Daoy (cell line): Measurements from ENCODE around the gene LASP1. TPM values are rescaled to one million over a fixed set of nuclear protein-coding genes. Genes with fewer than 3 reads are reported as not detected.
"Not testable (repeated sequence)": the region's sequence is repeated elsewhere in the genome, so short reads cannot be mapped to it uniquely, and the experiment has no call there.

ENCODE experiments used
- DNase-seq: peaks from one replicate; pipeline ENCODE4 v3.0.0-alpha.2; 2015; ENCODE audit warnings: low read depth
- total RNA-seq: library from RNA; depleted of rRNA; stranded (reverse); fragments of >200 nt; shearing (Covaris generic); gene quantifications from 2 replicates; pipeline ENCODE4 v1.2.3, GENCODE V29; 2014

Gene LASP1
- total RNA-seq, 1 experiment from 2014 or later: 77.9 TPM

DNA sequence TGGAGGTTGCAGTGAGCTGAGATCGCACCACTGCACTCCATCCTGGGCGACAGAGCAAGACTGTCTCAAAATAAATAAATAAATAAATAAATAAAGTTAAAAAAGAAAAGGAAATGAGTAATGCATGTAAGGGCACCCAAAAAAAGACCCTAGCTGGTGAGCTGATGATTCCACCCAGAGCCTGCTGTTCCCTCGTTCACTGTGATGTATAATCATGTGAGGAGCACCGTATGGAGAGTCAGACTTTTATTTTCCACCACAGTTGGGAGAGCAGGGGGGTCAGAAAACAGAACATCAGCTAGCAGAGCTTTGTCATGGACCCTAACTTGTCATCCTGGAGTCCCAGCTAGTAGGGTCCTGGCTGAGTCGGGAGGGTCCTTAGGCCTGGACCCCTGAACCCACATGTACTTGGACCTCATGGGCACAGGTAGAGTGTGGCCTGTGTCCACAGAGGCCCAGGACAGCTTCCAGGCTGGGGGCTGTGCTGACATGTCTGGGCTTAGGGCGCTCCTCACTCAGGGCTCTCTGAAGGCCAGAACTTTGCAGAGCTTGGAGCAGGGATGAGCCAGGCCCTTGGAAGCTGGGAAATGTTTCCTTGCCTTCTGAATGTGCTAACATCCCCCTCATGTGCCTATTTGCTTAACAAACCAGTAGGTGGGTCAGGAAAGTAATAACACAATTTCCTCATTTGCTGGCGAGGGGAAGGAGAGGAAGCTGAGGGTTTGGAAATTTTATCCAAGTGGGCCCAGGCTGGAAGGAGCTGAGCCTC is 36.8 kb downstream of the LASP1 start:
- no peak for DNase-seq

DNA sequence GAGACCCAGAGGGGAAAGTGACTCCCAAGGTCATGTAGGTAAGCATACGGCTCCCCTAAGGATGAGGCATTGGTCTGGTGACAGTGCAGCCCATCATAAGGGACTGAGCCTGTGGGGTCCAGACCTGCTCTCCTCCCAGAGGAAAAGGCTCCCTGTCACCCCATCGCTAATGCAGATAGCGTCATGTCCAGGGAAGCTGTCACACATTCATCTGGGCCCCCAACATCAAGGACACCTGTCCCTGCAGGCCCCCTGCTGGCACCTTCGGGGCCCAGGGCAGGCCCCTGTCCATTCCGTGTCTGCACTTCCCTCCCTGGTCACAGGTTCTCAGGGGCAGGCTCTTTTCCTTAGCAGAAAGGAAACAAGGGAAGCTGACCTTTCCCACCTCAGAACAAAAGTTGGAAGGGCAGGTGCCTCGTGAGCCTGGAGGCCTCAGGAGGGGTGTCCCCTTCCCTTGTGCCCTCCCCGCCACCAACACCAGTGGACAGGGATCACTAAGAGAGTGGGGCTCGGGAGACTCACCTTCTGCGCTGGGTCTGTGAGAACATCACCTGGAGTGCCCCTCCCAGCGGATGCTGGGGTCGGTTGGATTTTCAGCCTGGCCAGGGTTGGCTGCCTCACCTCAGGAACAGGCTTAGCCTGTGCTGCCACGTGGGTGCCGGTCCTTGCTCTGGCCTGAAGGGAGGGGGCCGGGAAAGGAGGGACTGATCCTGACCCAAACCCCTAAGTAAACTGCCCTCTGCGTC is 38.2 kb downstream of the LASP1 start:
- no peak for DNase-seq

DNA sequence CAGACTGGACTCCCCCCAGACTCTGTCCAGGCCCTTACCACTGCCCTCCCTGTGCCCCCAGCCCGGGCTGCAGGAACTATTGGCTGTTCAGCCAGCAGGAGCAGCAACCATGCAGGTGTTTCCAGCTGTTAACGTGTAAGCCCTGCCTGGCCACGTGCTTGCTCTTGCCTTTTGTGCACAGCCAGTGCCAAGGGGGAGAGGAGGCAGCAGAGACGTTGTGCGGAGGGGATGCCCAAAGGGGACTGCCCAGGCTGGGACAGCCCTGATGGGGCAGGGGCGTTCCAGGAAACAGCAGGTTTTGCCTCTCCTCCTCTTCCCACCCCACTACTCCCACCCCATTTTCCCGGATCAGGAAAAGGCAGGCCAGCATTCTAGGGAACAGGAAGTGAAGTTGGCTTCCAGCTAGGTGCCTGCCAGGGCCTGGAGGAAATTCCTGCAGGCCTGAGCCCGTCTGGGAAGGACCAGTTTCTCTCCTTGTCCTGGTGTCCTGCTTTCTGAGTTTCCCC is 38.9 kb downstream of the LASP1 start:
- no peak for DNase-seq

DNA sequence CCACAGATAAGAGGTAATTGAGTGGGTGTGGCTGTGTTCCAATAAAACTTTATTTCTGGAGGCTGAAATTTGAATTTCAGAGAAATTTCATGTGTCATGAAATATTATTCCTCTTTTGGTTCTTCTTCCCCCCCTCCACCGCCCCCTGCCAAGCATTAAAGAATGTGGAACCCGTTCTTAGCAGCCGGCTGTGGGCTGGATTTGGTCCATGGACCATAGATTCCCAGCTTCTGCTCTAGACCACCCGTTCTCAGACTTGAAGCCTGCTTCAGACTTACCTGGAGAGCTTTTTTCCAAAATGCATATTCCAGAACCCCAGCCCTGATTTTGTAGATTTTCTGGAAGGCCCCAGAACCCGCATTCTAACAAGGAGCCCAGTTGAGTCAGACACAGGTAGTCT is 40.5 kb downstream of the LASP1 start:
- DNase-seq: no peak

DNA sequence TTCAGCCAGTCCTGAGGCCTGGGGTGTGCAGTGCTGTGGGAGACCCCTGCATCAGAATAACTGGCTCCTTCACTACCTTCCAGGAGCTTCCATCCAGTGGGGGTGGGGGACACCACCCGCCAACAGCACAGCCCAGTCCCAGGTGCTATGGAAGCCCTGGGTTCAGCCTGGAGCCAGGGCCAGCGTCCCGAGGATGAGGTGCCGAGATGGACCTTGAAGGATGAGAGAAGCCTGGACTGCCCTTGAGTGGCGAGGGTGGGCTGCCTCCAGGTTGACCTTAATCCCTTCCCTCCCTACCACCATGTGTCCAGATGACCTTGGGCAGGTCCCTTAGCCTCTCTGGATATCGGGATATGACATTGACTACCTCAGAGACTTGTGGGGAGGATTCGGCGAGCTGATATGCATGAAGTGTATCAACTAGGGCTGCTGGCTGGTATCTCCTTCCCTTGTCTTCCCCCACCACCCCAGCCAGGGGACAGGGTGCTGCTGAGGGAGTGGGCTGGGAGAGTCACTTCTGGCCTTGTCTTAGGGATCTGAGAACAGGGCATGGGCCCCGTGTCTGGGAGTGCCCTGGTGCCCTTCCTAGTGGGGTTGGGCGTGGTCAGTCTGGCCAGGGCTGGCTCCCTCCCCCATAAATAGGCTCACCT is 41.3 kb downstream of the LASP1 start:
- DNase-seq: no peak

DNA sequence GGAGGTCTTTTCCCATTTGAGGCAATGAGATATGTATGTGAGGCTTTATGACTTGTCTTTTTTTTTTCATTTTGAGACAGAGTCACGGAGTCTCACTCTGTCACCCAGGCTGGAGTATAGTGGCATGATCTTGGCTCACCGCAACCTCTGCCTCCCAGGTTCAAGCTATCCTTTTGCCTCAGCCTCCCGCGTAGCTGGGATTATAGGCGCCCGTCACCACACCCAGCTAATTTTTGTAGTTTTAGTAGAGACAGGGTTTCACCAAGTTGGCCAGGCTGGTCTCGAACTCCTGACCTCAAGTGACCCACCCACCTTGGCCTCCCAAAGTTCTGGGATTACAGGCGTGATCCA is 41.8 kb downstream of the LASP1 start:
- not testable (repeated sequence) for DNase-seq

DNA sequence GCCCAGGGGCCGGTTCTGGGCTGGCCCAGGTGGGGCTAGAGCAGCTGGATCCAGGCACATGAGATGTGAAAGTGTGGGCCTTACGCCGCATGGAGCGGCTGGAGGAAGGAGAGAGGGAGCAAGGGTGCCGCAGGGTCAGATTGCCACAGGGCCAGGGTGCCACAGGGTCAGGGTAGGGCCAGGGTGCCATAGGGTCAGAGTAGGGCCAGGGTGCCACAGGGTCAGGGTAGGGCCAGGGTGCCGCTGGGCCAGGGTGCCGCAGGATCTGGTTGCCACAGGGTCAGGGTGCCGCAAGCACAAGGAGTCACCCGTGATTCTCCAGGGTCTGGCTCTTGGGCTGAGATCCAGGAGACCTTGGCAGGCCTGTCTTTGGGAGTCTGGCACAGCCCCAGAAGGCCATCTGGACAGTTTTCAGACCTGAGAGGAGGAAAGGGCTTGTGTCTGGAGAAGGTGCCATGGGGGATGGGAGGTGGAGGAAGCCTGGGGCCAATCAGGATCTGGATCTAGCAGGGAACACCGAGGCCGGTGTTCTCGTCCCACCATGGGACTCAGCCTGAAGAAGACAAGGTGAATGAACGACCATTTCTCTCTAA is 42.5 kb downstream of the LASP1 start:
- DNase-seq: no peak

DNA sequence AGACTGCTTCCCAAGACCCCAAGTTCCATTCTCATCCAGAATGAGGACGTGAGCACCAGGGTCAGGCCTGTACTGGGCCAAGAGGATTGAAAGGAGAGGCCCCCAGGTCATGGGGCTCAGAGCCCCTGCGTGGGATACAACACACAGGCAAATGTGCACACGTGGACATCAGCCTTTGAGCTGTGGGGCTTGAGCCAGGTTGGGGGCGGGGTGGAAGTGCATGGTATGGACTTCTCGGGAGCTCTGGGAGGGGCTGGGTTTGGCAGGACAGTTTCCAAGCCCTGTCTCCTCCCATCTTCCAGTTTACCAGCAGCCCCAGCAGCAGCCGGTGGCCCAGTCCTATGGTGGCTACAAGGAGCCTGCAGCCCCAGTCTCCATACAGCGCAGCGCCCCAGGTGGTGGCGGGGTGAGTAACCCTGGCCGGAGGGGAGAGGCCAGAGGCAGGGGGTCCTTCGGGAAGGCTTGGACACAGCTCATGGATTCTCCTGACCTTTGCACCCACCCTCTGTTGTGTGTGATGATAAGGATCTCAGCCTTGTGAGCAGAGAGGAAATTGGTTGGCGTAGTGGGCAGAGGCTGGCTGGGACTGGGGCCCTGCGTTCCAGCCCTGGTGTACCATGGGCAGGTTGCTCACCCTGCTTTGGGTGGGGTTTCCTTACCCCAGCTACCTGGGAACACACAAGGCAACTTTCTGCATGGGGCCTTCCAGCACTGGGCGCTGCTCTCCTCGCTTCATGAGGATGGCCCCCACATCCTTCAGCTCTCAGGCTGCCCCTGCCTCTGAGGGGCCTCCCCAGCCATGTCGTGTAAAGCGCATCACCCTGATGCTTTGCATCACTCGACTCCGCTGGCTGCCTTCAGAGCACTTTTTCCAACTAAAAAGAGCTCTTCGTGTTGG is 45.1 kb downstream of the LASP1 start:
- DNase-seq: no peak

DNA sequence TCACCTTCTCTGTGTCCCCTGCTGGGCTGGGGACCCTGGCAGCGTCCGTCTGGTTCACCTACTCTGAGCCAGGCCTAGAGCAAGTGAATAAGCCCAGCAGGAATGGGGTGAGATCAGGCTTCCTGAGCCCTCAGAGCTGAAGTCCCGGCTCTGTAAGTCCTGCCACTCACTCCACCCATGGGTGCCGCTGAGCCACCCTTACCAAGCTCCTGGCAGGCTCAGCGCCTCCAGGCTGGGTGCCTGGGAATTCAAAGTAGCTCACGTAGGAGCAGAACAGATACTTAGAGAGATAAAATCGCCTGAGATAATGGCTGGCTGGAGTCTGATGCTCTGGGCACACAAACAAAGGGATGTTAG is 45.8 kb downstream of the LASP1 start:
- DNase-seq: no peak

DNA sequence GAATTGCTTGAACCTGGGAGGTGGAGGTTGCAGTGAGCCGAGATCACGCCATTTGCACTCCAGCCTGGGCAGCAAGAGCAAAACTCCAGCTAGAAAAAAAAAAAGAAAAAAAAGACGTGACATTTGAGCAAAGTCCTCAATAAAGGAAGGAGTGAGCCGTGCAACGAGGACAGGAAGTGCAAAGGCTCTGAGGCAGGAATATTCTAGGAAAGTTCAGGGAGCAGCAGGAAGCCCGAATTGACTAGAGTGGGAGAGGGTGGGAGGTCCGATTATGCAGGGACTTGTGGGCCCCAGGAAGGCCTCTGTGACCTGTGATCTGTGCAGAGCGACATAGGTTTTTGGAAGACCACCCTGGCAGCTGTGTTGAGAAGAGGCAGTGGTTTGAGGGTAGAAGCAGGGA is 46.9 kb downstream of the LASP1 start:
- no peak for DNase-seq

DNA sequence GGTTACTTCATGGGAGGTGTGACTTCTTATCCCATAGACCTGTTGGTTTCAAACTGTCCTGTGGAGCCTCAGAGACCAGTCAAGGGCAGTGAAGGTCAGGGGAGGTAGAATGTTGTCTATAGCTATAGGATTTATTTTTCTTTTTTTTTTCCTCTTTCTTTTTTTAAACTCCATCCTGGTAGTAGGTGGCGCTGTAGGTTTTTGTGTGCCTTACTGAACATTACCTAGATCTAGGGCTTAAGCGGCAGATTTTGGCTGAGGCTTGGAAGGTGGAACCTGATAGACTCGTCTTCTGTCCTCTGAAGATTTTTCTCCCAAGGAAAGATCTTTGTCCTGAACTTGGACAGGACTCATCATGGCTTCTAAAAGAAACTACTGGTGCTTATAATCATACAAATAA is 47.4 kb downstream of the LASP1 start:
- no peak for DNase-seq

DNA sequence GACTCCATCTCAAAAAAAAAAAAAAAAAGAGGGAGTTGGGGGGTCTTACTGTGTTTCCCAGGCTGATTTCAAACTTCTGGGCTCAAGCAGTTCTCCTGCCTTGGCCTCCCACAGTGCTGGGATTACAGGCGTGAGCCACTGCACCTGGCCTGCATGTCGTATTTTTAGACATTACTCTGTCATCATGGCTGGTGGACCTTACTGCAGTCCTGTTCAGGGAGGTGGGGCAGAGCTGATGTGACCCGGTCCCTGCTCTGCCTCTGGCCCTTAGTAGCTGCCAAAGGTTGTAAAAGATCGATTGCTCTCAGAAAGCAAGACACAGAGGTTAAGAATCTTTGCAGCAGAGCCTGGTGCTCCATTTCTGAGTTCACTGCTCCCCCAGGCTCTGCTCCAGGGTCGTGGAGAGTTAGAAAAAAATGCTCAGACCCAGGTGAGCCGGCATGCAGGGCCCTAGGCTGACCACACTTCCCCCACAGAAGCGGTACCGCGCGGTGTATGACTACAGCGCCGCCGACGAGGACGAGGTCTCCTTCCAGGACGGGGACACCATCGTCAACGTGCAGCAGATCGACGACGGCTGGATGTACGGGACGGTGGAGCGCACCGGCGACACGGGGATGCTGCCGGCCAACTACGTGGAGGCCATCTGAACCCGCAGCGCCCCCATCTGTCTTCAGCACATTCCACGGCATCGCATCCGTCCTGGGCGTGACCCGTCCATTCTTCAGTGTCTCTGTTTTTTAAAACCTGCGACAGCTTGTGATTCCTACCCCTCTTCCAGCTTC is 48.5 kb downstream of the LASP1 start:
- DNase-seq: no peak

DNA sequence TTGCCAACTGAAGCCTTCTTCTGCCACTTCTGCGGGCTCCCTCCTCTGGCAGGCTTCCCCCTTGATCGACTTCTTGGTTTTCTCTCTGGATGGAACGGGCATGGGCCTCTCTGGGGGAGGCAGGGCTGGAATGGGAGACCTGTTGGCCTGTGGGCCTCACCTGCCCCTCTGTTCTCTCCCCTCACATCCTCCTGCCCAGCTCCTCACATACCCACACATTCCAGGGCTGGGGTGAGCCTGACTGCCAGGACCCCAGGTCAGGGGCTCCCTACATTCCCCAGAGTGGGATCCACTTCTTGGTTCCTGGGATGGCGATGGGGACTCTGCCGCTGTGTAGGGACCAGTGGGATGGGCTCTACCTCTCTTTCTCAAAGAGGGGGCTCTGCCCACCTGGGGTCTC is 49.1 kb downstream of the LASP1 start:
- no peak for DNase-seq

DNA sequence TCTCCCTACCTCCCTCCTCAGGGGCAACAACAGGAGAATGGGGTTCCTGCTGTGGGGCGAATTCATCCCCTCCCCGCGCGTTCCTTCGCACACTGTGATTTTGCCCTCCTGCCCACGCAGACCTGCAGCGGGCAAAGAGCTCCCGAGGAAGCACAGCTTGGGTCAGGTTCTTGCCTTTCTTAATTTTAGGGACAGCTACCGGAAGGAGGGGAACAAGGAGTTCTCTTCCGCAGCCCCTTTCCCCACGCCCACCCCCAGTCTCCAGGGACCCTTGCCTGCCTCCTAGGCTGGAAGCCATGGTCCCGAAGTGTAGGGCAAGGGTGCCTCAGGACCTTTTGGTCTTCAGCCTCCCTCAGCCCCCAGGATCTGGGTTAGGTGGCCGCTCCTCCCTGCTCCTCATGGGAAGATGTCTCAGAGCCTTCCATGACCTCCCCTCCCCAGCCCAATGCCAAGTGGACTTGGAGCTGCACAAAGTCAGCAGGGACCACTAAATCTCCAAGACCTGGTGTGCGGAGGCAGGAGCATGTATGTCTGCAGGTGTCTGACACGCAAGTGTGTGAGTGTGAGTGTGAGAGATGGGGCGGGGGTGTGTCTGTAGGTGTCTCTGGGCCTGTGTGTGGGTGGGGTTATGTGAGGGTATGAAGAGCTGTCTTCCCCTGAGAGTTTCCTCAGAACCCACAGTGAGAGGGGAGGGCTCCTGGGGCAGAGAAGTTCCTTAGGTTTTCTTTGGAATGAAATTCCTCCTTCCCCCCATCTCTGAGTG is 49.6 kb downstream of the LASP1 start:
- no peak for DNase-seq

DNA sequence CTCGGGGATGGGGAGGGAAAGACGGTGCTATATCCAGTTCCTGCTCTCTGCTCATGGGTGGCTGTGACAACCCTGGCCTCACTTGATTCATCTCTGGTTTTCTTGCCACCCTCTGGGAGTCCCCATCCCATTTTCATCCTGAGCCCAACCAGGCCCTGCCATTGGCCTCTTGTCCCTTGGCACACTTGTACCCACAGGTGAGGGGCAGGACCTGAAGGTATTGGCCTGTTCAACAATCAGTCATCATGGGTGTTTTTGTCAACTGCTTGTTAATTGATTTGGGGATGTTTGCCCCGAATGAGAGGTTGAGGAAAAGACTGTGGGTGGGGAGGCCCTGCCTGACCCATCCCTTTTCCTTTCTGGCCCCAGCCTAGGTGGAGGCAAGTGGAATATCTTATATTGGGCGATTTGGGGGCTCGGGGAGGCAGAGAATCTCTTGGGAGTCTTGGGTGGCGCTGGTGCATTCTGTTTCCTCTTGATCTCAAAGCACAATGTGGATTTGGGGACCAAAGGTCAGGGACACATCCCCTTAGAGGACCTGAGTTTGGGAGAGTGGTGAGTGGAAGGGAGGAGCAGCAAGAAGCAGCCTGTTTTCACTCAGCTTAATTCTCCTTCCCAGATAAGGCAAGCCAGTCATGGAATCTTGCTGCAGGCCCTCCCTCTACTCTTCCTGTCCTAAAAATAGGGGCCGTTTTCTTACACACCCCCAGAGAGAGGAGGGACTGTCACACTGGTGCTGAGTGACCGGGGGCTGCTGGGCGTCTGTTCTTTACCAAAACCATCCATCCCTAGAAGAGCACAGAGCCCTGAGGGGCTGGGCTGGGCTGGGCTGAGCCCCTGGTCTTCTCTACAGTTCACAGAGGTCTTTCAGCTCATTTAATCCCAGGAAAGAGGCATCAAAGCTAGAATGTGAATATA is 50.8 kb downstream of the LASP1 start:
- DNase-seq: no peak

DNA sequence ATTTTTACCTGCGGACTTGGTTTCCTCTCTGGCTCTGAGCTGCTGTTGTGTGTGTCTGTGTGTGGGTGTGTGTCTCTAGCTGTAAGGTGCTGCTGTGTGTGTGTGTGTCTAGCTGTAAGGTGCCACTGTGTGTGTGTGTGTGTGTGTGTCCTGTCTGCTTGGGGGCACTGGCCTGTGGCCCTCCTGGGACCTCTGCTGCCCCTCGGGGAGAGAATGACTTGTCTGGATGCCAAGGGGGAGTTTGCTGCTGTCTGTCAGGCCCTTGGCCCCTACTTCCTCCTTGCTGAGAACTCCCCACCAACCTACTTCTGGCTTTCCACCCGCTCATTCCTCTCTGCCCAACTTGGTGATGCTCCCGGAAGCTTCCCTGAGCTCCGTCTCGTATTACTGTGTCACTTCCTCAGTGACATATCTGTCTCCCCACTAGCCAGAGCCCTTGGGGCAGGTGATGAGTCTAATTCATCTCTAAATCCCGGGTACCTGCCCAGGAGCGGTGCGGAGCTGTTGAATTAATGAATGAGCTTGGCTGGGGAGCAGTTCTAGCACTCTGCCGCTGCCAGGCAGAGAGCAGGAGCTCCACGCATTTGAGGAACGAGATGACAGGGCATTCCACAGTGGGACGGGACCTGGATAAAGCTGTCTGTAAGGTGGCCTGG is 52.0 kb downstream of the LASP1 start:
- no peak for DNase-seq

DNA sequence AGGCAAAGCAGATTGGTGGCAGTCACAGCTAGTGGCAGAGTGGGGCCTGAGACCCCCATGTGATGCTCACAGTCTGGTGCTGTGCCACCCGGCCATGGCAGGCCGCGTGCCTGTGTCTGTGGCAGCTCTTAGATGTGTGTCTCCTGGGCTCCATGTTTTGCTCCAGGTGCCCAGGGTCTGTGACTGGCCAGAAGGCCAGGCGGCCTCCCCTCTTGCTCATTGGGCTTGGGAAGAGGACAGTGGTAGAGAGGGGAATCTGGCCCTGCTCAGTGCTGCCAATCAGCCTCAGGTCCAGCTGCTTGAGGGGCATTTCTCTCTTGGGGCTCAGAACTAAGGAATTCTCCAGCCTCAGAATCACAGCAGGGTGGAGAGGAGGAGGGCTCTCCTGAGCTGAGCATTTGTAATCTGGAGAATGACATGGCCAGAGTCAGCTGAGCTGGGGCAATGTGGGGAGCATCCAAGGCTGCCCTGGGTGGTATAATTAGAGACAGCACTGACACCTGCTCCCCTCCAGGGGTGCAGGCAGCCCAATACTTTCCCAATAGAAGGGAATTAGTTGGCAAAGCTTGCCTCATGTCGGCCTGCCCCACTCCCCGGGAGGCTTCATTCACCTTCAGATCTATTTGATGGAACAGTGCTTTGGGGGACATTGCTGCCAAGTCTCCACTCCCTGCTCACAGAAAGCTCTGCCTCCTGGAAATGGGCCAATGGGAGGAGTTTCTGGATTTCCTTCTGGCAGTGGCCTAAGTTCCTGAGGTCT is 52.9 kb downstream of the LASP1 start:
- peak; percentile 51 for DNase-seq
